GM12878 (cell line): Measurements from ENCODE around the gene KRTAP10-1.

Experiments used
- CHD4 ChIP-seq: fragments of 200-600 bp; sonication (generic); IDR thresholded peaks from 2 replicates; pipeline ENCODE4 v1.6.1; 2016; ENCODE audit warnings: mild to moderate bottlenecking
- POLR2A ChIP-seq: IDR thresholded peaks from 2 replicates; pipeline ENCODE4 v1.6.1; 2011; ENCODE audit warnings: low read depth, mild to moderate bottlenecking, low read length
- SIN3A ChIP-seq: IDR thresholded peaks from 2 replicates; pipeline ENCODE4 v1.6.1; 2012; ENCODE audit warnings: low read depth, low read length, improper control_type of control experiment
- SIX5 ChIP-seq: IDR thresholded peaks from 2 replicates; pipeline ENCODE4 v1.6.1; 2011; ENCODE audit warnings: mild to moderate bottlenecking, low read depth, low read length, moderate library complexity; ENCODE audit not compliant: severe bottlenecking
- TCF12 ChIP-seq: IDR thresholded peaks from 2 replicates; pipeline ENCODE4 v1.6.1; 2011; ENCODE audit warnings: low read depth, mild to moderate bottlenecking, low read length

DNA sequence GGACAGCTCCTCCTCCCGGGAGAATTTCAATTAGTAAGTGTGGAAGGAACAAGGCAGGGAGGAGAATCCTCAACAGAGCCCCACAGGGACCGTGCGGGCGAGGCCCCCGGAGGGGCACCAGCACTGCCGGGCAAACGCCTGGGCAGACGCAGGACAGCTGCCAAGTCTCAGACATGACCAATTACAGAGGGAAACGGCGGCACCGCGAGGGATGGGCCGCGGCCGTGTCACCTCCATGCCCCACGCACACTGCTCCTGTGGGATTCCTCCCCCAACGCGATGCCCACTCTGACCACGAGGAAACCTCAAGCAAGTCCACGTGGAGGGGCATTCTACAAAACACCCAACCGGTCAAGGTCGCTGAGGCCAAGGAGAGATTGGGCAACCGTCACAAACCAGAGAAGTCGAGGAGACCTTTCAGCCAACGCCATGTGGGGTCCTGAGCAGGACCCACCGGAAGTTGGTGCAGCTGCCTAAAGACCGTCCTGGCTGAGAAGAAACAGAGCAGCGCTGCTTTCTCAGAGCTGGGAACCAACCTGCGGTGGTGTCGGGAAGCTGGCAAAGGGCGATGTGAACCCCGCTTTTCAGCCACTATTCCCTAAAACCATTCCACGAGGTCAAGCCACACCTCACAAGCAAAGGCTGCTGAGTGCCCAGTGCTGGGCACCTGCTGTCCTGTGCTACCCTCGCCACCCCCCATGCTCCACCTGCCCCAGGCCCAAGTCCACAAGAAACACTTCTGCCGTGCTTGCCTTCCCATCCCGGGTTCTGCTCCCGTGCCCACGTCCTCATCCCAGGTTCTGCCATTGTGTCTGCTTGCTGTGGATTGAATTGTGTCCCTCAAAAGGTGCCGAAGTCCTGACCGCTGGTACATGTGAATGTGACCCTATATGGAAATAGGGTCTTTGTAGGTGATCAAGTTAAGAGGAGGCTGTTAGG lies 32.1 kb upstream of the KRTAP10-1 start:
- TF ChIP-seq TCF12 (no peak), SIN3A (no peak), POLR2A (no peak), SIX5 (no peak), CHD4 (no peak)
